ENCODE data around the gene ATAD3A.

GRCh38 chr1:1536019-1536937 is 24.3 kb downstream of the ATAD3A start:
- TF ChIP-seq CTCF (IDR thresholded peaks at IDR 0.05 in 8 of 11, conservative IDR thresholded peaks at IDR 0.05 in 3 of 11) (no peak), POLR2A (IDR thresholded peaks at IDR 0.05) (no peak), POLR2AphosphoS5 (IDR thresholded peaks at IDR 0.05) (no peak)

All from spleen (tissue), 7 donors.